HPDE6-E6E7 (cell line): Measurements from ENCODE around the gene DCAF10.
"Not testable (repeated sequence)": the region's sequence is repeated elsewhere in the genome, so short reads cannot be mapped to it uniquely, and the experiment has no call there.

Source experiments
- DNase-seq: peaks from one replicate; pipeline ENCODE4 v3.0.0; 2011; ENCODE audit warnings: missing footprints; ENCODE audit errors: extremely low spot score

Gene DCAF10

DNA sequence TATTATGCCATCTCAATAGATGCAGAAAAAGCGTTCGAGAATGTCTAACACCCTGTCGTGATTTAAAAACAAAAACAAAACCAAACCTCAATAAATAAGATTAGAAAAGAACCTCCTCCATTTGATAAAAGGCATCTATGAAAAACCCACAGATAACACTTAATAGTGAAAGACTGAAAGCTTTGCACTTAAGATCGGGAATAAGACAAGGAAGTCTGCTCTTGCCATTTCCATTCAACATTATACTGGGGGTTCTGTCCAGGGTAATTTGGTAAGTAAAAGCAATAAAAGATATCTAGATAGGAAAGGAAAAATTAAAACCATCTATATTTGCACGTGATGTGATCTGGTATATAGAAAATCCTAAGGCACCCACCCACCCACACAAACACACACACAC lies 8.5 kb upstream of the DCAF10 start:
- no peak for DNase-seq

DNA sequence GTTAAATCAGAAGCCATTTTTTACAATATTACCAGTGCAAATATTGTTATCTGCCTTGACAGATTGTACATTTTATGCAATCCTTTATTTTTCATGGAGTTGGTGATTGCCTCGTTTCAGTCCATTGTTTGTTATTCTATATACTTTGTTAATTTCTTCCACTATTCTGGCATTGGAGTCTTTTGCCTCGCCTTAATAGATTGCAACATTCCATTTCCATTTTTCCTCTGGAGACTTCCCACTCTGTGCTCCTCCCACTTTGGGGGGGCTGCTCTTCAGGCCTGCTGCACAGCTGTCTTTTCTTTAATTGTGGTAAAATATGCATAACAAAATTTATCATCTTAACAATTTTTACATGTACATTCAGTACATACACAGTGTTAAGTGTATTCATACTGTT lies 4.4 kb upstream of the DCAF10 start:
- no peak for DNase-seq

DNA sequence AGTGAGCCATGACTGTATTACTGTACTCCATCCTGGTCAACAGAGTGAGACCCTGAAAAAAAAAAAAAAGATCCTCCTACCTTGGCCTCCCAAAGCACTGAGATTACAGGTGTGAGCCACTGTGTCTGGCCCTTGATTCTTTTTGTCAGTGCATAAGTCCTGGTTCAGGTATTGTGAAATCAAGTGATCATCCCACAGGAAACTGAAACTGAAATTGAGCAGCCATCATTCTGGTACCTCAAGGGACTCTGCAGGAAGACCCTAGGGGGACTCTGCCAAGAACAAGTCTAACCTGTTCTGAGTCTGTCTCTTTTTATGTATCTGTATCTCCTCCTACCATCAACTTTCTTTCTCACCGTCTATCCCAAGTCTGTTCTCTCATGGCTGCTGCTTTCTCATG lies 1.9 kb upstream of the DCAF10 start:
- DNase-seq = no peak

DNA sequence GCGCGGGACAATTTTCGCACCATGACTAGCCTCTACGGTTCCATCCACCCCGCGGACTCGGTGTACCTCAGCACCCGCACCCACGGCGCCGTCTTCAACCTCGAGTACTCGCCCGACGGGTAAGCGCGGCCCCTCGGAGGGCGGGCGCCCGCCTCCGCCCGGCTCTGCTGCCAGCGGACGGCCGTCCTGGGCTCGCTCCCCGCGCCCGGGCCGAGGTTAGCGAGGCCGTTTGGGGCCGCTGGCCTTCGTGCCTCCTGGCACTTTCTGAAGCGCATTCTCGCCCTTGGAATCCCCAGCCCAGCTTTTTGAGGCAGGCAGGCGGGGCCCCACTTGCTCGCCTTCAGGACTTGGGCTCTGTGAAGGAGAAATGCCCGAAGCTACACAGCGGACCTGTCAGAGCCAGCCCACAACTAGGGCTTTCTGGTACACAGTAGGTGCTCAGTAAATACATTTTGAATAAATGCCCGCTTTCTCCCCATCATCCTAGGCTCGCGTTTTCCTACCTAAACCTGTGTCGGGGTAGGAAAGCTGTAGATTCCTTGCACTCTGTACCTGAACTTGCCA lies 772 bp downstream of the DCAF10 start:
- DNase-seq = no peak

DNA sequence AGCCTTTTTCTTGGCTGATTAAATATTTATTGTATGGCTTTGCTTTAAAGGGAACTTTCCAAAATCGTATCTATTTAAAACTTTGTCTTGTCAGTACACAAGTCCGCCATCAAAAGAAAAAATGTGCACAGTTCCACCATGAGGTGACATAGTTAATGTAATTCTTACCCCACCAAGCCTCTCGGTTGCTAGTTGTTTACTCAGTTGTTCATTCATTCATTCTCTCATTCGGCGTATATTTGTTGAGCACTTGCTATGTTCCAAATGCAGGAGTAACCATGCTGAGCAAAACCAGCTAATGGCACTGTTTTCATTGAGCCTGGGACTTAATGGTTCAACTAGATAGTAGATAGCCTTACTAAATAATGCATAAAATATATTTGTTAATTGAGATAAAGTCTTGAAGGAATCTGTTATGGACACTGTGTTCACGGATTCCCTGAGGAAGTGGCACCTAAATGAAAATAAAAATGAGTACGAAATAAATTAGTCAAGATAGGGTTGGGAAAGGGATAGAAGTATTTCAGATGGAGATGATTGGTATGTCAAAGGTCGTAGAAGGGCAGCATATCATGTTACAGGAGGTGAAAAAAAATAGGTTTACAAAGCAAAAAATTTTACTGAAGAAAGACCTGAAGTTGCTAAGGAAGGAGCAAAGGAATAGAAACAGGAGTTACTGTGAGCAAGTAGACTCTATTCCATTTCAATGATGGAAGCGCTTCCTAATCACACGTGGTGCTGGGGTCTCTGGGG lies 1.5 kb downstream of the DCAF10 start:
- no peak for DNase-seq

DNA sequence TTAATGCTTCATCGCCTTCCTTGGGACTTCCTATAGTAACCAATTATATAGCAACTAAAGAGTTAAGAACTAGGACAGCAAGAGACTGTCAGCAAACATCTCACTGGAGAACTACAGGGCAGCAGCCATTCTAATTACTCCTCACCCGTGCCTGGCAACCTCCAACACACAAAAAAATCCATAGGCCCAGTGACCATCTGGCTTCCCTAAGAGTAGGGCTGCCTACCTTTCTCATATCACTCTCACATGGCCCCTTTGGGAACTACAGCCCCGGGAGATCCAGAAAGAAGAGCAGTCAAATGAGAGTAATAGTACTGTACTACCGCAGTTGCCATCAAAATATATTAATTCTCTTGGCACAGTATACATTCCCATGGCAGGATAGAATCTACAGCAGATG lies 5.7 kb downstream of the DCAF10 start:
- DNase-seq = no peak

DNA sequence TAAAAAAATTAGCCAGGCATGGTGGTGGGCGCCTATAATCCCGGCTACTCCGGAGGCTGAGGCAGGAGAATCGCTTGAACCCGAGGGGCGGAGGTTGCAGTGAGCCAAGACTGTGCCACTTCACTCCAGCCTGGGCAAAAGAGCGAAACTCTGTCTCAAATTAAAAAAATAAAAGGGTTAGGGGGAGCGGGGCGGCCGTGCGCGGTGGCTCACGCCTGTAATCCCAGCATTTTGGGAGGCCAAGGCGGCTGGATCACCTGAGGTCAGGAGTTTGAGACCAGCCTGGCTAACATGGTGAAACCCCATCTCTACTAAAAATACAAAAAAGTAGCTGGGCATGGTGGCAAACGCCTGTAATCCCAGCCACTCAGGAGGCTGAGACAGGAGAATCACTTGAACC lies 9.1 kb downstream of the DCAF10 start:
- DNase-seq = not testable (repeated sequence)

DNA sequence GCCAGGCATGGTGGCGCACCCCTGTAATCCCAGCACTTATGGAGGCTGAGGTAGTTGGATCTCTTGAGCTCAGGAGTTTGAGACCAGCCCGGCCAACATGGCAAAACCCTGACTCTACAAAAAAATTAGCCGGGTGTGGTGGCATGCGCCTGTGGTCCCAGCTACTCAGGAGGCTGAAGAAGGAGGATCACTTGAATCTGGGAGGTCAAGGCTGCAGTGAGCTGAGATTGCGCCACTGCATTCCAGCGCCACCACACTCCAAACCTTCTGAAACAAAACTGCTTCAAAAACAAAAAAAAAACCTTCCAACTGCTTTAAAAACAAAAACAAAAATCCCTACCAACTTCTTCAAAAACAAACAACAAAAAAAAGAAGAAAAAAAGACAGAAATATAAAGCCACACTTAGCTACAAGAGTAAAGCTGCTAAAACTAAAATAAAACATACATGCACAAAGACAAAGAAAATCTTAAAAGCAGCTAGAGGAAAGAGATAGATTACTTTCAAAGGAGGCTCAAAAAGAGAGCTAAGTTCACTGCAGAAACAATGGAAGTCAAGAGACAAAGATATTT lies 11.4 kb downstream of the DCAF10 start:
- no peak for DNase-seq

DNA sequence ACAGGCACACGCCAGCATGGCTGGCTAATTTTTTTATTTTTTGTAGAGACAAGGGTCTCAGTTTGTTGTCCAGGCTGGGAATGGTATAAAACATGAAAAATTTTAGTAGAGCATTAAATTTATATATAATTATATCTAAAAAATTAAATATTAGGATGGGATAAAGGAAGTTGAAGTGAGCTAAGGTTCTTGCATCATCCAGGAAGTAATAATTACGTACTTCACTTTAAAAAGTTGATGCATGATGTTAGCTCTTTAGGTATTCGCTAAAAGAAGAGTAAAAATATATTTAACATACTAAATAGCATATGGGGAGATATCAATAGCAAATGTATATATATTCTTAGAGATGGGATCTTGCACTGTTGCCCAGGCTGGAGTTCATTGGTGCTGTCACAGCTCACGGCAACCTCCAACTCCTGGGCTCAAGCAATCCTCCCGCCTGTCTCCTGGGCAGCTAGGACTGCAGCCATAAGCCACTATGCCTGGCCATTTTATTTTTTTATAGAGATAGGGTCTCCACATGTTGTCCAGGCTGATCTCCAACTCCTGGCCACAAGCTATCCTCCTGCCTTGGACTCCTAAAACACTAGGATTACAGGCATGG lies 12.3 kb downstream of the DCAF10 start:
- no peak for DNase-seq

DNA sequence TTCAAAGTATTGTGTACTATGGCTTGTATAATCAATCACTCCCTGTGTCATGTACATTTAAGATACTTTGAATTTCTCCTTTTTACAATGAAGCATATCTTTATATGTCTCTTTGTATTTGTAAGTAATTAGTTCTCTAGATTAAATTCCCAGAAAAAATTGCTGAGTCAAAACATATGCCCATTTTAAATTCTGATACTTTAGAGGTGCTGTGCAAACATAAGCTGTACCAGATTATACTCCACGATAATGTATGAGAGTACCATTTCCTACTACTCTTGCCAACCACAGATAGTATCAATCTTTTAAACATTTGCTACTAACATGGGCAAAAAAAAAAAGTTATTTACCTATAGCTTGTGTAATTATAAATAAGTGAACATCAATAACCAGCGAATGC lies 18.3 kb downstream of the DCAF10 start:
- DNase-seq = no peak

DNA sequence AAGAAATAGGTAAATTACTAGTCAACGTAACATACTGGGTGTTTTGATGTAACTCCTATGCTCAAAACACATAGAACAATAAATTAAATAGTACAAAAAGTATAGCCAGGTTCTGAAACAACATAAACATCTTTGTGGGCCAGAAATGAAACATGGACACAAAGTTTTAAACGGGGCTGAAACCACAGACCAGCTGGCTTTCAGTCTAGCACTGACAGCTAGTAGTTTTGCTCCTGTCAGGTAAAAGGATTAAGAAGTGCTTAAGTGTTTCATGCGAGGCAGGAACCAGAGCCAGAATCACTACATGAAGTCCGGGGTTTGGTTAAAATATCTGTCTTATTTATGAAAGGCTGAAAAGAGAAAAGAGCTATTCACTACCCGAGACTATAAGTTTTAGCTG lies 19.5 kb downstream of the DCAF10 start:
- DNase-seq = no peak

DNA sequence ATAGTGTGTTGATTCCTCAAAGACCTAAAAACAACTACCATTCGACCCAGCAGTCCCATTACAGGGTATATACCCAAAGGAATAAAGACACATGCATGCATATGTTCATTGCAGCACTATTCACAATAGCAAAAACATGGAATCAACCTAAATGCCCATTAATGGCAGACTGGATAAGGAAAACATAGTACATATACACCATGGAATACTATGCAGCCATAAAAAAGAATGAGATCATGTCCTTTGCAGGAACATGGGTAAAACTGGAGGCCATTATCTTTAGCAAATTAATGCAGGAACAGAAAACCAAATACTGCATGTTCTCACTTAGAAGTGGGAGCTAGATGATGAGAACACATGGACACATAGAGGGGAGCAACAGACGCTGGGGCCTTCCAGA lies 24.6 kb downstream of the DCAF10 start:
- not testable (repeated sequence) for DNase-seq

DNA sequence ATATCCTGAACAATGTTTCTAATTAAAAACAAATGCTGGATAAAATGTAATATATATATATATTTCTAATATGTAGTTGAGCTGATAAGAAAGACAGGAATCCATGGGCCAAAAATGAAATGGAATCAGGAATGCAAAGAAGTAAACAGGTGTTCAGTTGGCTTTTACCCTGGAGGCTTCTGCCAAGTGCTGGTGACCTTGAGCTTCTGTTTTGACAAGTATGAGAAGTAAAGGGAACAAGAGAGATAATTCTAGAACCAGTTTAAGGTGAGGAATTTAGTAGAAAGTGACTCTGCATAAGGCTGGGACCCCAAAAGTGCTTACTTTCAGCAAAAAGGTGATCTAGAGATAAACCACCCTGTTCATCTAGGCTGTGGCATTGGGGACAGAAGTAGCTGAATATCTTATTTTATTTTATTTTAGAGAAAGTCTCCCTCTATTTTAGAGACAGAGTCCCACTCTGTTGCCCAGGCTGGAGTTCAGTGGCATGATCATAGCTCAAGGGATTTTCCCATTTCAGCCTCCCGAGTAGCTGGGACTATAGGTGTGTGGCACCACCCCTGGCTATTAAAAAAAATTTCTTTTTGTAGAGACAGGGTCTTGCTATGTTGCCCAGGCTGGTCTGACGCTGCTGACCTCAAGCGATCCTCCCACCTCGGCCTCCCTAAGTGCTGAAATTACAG lies 27.0 kb downstream of the DCAF10 start:
- DNase-seq = no peak

DNA sequence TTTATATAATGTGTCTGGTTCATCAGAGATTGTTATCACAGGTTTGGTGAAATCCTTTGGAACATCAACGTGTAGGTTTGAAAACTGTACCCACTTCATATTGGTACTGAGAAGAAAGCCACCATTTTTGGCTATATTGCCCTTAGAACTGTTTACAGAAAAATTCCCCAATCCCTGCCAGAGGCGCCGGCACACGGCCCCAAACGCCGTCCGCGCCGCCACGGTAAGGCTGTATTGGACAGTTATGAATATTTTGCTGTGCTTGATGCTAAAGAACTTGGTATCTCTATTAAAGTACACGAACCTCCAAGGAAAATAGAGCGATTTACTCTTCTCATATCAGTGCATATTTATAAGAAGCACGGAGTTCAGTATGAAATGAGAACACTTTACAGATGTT lies 35.2 kb downstream of the DCAF10 start:
- no peak for DNase-seq

DNA sequence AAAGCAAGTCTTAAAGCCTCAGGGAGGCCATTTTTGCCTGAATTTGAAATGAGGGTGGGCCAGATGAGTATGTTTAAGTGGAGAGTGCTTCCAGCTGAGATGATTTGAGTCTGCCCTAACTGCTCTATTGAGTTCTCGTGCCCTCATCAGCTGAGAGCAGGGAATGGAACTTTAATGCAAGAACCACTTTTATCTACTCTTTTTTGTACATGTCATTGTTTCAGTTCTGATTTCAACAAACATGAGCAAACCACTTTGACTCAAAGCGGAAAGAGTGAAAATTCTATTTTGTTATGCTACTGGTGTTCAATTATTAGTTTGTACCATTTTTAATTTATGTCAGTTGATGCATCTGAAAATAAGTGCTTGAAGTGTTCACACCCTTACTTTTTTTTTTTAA lies 35.8 kb downstream of the DCAF10 start:
- DNase-seq = no peak

DNA sequence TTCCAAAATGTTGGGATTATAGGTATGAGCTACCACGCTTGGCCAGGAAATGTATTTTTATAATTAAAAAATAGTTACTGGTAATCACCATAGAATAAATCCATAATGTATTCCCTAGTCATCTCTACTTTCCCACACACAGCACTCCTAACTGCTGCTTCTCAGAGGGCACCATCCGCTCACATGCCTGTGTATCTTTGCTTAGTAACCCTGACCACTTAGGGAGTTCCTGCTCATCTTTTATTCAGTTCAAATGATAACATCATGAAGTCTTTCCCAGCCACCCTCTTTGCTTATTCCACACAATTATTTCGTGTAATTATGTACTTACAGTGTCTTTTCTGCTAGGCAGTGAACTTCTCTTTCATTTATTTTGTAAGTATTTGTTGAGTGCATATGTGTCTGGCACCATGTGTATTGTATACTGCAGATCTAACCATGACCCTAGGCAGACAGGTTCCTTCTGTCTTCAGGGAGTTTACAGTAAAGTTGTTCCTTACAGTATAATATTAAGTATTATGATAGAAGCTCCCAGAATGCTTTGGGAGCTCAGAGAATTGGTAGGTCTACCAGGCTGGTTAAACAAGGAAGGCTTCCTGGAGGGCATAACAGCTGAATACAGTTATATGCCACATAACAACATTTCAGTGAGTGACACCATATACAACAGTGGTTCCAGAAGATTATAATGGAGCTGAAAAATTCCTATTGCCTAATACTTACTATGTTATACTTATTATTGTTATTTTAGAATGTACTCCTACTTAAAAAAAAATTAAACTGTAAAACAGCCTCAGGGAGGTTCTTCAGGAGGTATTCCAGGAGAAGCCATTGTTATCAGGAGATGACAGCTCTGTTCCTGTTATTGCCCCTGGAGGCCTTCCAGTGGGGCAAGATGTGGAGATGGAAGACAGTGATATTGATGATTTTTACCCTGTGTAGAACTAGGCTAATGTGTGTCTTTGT lies 39.2 kb downstream of the DCAF10 start:
- no peak for DNase-seq

DNA sequence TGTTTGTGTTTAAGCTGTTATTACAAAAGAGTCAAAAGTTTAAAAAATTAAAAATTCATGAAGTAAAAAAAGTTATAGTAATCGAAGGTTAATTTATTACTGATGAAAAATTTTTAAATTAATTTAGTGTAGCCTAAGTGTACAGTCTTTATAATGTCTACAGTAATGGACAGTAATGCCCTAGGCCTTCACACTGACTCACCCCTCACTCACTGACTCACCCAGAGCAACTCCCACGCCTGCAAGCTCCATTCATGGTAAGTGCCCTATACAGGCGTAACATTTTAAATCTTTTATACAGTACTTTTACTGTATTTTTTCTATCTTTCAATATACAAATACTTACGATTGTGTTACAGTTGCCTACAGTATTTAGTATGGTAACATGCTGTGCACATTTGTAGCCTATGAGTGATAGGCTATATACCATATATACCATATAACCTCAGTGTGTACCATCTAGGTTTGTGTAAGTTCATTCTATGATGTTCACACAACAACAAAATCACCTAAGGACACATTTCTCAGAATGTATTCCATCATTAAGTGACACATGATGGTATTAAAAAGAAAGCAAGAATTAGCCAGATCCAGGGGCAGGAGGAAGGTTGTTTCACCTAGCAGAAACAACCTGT lies 40.1 kb downstream of the DCAF10 start:
- DNase-seq = no peak

DNA sequence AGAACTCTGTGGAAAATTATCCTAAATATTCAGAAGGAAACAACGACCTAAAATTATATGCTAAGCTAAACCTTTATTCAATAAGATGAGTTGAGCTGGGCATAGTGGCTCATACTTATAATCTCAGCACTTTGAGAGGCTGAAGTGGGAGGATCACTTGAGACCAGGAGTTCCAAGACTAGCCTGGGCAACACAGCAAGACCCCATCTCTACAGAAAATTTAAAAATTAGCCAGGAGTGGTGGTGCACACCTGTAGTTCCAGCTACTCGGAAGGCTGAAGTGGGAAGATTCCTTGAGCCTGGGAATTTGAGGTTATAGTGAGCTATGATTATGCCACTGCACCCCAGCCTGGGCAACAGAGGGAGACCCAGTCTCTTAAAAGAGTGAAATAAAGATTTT lies 51.6 kb downstream of the DCAF10 start:
- DNase-seq = no peak

DNA sequence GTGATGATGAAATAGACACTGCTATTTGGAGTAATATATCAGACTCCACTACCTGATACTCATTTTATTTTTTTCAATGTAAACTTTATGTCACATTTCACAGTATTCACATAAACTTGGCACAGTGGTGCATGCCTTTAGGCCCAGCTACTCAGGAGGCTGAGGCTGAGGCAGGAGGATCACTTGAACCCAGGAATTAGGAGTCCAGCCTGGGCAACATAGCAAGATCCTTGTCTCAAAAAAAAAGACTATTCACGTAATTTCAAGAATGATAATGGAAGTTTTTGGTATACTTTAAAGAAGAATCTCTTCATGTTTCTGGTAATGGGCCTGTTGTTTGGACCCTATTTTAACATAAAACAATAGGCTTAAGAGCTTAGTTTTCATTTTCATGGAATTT lies 56.0 kb downstream of the DCAF10 start:
- DNase-seq = no peak

DNA sequence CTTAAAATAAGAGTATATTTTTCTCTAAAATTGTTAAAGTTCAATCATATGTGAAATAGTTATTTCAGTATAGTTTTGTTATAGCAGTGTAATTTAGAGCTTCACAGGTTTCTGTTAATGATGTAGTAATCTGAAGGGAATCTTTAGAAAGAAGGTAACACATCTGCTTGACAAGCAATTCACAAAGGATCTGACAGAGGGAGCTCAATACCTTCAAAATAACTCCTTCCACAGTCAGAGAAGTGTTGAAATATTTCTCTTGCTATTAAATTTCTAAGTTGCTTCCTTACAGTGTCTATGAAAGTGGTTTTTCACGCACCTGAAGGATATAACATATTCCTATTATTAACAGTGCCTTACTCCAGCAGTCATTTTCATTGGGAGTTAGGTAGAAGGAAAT lies 58.4 kb downstream of the DCAF10 start:
- DNase-seq = no peak

DNA sequence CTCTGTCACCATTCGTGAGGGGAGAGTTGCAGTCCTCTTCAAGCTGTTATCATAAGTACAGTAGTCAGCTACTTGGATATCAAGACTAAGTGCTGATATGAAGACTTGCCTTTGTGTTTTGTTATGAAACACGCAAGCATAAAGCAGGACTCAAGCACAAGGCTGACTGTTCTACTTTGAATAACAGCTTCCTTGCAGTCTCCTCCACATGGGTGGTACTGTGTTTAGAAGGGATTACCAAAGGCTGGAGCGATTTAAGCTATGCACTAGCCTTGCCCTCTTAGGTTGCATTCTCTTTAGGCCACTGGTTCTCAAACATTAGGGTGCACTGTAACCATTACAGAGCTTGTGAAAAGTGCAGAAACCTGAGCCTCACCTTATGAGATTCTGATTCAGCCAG lies 61.9 kb downstream of the DCAF10 start:
- no peak for DNase-seq
